HG03432 (cell line): ENCODE measurements around the gene SLC16A11.

Experiments used
- ATAC-seq: cut with Tn5 transposase; IDR thresholded peaks from one replicate; pipeline ENCODE4 v1.9.1; 2021; ENCODE audit warnings: mild to moderate bottlenecking, moderate library complexity; ENCODE audit not compliant: unreplicated experiment

SLC16A11 gene

GRCh38 chr17:7026471-7027115, 17.3 kb downstream of the SLC16A11 start:
- ATAC-seq = no peak

GRCh38 chr17:7025245-7025644, 18.6 kb downstream of the SLC16A11 start:
- no peak for ATAC-seq

GRCh38 chr17:7024402-7024785, 19.5 kb downstream of the SLC16A11 start:
- no peak for ATAC-seq

GRCh38 chr17:7023576-7024401, 20.1 kb downstream of the SLC16A11 start:
- no peak for ATAC-seq

- ATAC-seq = no peak
These were observed 20.9 kb downstream of the SLC16A11 start, which contains the start of gene BCL6B for GRCh38 chr17:7022781-7023571. Gene BCL6B, plus strand, starts transcription at chr17:7023050. Its CDS starts 622 bp downstream, at chr17:7023672.

GRCh38 chr17:7021993-7022778, 21.7 kb downstream of the SLC16A11 start:
- ATAC-seq = peak; percentile 74

- no peak for ATAC-seq
These were observed 22.8 kb downstream of the SLC16A11 start for GRCh38 chr17:7020894-7021664.

- no peak for ATAC-seq
These were observed 23.9 kb downstream of the SLC16A11 start for GRCh38 chr17:7019839-7020519.

GRCh38 chr17:7019367-7019766, 24.5 kb downstream of the SLC16A11 start:
- ATAC-seq = no peak

GRCh38 chr17:7018331-7018964, 25.4 kb downstream of the SLC16A11 start:
- ATAC-seq = no peak

GRCh38 chr17:7017827-7018200, 26.1 kb downstream of the SLC16A11 start:
- no peak for ATAC-seq

- no peak for ATAC-seq
These were observed 26.7 kb downstream of the SLC16A11 start for GRCh38 chr17:7016886-7017826.

- ATAC-seq = no peak
These were observed 27.5 kb downstream of the SLC16A11 start for GRCh38 chr17:7016418-7016817.

GRCh38 chr17:7014995-7015958, 28.6 kb downstream of the SLC16A11 start:
- ATAC-seq = peak; percentile 17

GRCh38 chr17:7014261-7014994, 29.5 kb downstream of the SLC16A11 start:
- peak; percentile 81 for ATAC-seq

- no peak for ATAC-seq
These were observed 32.0 kb downstream of the SLC16A11 start for GRCh38 chr17:7011942-7012254.
